ENCODE measurements around the gene DAB1.
A peak's percentile ranks its signal among the peaks of the same experiment; 100 is the strongest.

Gene DAB1

GRCh38 chr1:57019236-57019839 is 404.5 kb downstream of the DAB1 start:
- H3K27ac ChIP-seq (ENCODE audit: low read depth, low read length, poor library complexity, severe bottlenecking), result no peak overlapping the region
- no peaks in the 10 kb centered on the region for H3F3A ChIP-seq (ENCODE audit: insufficient read depth, low read length)
- no peaks in the 10 kb centered on the region for H4K20me1 ChIP-seq (ENCODE audit: insufficient read depth, low read length)
- no peak overlapping the region for H3K4me2 ChIP-seq (ENCODE audit: low read length)
- H3K79me2 ChIP-seq (ENCODE audit: insufficient read depth, low read length), result no peaks in the 10 kb centered on the region
- no peaks in the 10 kb centered on the region for H3K27me3 ChIP-seq (ENCODE audit: insufficient read depth, low read length)
- H3K4me3 ChIP-seq (ENCODE audit: low read depth, low read length, poor library complexity, severe bottlenecking), result no peak overlapping the region
- no peak for TF ChIP-seq EZH2 (IDR thresholded peaks at IDR 0.05; ENCODE audit: borderline replicate concordance, low read length)
- TF ChIP-seq, protein P1, sequence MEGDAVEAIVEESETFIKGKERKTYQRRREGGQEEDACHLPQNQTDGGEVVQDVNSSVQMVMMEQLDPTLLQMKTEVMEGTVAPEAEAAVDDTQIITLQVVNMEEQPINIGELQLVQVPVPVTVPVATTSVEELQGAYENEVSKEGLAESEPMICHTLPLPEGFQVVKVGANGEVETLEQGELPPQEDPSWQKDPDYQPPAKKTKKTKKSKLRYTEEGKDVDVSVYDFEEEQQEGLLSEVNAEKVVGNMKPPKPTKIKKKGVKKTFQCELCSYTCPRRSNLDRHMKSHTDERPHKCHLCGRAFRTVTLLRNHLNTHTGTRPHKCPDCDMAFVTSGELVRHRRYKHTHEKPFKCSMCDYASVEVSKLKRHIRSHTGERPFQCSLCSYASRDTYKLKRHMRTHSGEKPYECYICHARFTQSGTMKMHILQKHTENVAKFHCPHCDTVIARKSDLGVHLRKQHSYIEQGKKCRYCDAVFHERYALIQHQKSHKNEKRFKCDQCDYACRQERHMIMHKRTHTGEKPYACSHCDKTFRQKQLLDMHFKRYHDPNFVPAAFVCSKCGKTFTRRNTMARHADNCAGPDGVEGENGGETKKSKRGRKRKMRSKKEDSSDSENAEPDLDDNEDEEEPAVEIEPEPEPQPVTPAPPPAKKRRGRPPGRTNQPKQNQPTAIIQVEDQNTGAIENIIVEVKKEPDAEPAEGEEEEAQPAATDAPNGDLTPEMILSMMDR (IDR thresholded peaks at IDR 0.05; ENCODE audit: low read length), result no peak
- no peaks in the 10 kb centered on the region for H3K9me3 ChIP-seq (ENCODE audit: low read length)
- no peak overlapping the region for H3K9ac ChIP-seq (ENCODE audit: low read length)
- no peaks in the 10 kb centered on the region for H3K4me1 ChIP-seq (ENCODE audit: insufficient read depth, low read length, severe bottlenecking)
- no peaks in the 10 kb centered on the region for H3K9me2 ChIP-seq (ENCODE audit: low read depth, low read length)
- no peaks in the 10 kb centered on the region for H3K36me3 ChIP-seq (ENCODE audit: insufficient read depth, low read length)
- H2AFZ ChIP-seq (ENCODE audit: low read length), result no peak overlapping the region

DNA sequence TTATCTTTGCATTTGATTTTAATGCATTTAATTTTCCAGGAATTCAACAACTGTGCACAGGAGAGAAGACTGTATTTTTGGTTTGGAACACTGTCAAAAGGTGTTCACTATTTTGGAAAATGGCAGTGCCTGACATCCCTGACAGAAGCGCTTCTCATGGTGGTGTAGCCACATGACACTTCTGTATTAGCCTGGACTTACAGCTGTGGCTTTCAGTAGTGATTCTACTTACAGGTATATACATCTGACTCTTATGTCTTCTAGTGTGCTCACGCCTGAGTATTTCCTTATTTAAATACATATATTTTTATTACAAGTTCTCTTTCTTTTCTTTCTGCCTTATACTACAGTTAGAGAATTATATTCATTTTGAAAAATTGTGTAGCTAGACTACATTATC is 405.7 kb downstream of the DAB1 start:
- Histone ChIP-seq H3K4me2 (ENCODE audit: low read length) (no peak overlapping the region), H3K4me1 (ENCODE audit: insufficient read depth, low read length, severe bottlenecking) (no peaks in the 10 kb centered on the region), H3K36me3 (ENCODE audit: insufficient read depth, low read length) (no peaks in the 10 kb centered on the region), H3K9ac (ENCODE audit: low read length) (no peak overlapping the region), H3K4me3 (ENCODE audit: low read depth, low read length, poor library complexity, severe bottlenecking) (no peak overlapping the region), H3K9me3 (ENCODE audit: low read length) (no peaks in the 10 kb centered on the region), H3K27ac (ENCODE audit: low read depth, low read length, poor library complexity, severe bottlenecking) (no peak overlapping the region), H3K9me2 (ENCODE audit: low read depth, low read length) (no peaks in the 10 kb centered on the region), H3K79me2 (ENCODE audit: insufficient read depth, low read length) (no peaks in the 10 kb centered on the region), H4K20me1 (ENCODE audit: insufficient read depth, low read length) (no peaks in the 10 kb centered on the region), H2AFZ (ENCODE audit: low read length) (no peak overlapping the region), H3K27me3 (ENCODE audit: insufficient read depth, low read length) (no peaks in the 10 kb centered on the region), H3F3A (ENCODE audit: insufficient read depth, low read length) (no peaks in the 10 kb centered on the region)
- TF ChIP-seq, protein P1 (IDR thresholded peaks at IDR 0.05; ENCODE audit: low read length), result no peak
- no peak for TF ChIP-seq EZH2 (IDR thresholded peaks at IDR 0.05; ENCODE audit: borderline replicate concordance, low read length)

- no peak overlapping the region for H3K9ac ChIP-seq (ENCODE audit: low read length)
- H3K4me3 ChIP-seq (ENCODE audit: low read depth, low read length, poor library complexity, severe bottlenecking), result no peak overlapping the region
Observed at GRCh38 chr1:57017717-57018116, 406.1 kb downstream of the DAB1 start.

More at GRCh38 chr1:57017717-57018116, 406.1 kb downstream of the DAB1 start:
- Histone ChIP-seq H3F3A (ENCODE audit: insufficient read depth, low read length) (no peaks in the 10 kb centered on the region), H3K9me3 (ENCODE audit: low read length) (no peaks in the 10 kb centered on the region), H3K4me2 (ENCODE audit: low read length) (no peak overlapping the region), H3K4me1 (ENCODE audit: insufficient read depth, low read length, severe bottlenecking) (no peaks in the 10 kb centered on the region), H3K79me2 (ENCODE audit: insufficient read depth, low read length) (no peaks in the 10 kb centered on the region), H3K9me2 (ENCODE audit: low read depth, low read length) (no peaks in the 10 kb centered on the region), H3K27me3 (ENCODE audit: insufficient read depth, low read length) (no peaks in the 10 kb centered on the region), H3K27ac (ENCODE audit: low read depth, low read length, poor library complexity, severe bottlenecking) (no peak overlapping the region), H3K36me3 (ENCODE audit: insufficient read depth, low read length) (no peaks in the 10 kb centered on the region), H2AFZ (ENCODE audit: low read length) (no peak overlapping the region), H4K20me1 (ENCODE audit: insufficient read depth, low read length) (no peaks in the 10 kb centered on the region)
- TF ChIP-seq, protein P1 (IDR thresholded peaks at IDR 0.05; ENCODE audit: low read length), result peak; percentile 40; the same call in 1 of the 2 replicates
- no peak for TF ChIP-seq EZH2 (IDR thresholded peaks at IDR 0.05; ENCODE audit: borderline replicate concordance, low read length)

Data from OCI-LY1 (cell line).